ENCODE results near the gene DNAJC13. TPM values are rescaled to one million over a fixed set of nuclear protein-coding genes. Genes with fewer than 3 reads are reported as not detected.

DNAJC13 gene
- total and polyA plus RNA-seq, 9 donors = 10.3 to 39.9 (median 30.1) TPM

DNA sequence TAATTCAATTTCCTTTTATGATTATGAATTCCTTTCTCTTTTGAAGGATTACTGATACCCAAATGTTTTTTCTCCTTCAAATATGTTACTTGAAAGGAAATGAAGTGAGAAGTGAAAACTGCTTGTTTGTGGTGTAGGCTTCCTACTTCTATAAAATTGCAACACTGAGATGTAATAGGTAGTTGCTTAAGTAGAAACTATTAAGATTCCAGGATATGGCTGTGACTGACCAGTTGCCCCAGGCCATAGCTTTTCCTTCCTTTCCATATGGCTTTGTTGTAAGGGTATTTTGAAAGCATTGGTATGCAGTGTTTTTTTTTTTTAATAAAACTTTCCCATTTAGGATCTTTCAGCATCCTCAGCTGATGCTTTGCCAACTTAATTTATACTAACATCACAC, 28.5 kb downstream of the DNAJC13 start:
- intact Hi-C loops (cut with DNase I) = no loop called here
- Histone ChIP-seq H3K27ac (no peak overlapping the region), H3K4me3 (no peak overlapping the region), H3K9me3 (no peaks in the 10 kb centered on the region), H3K27me3 (no peaks in the 10 kb centered on the region), H3K4me1 (ENCODE audit: insufficient read depth) (peaks cover 1% of the 10 kb centered on the region), H3K36me3 (no peaks in the 10 kb centered on the region)
- no peak for DNase-seq
- TF ChIP-seq, protein P1, sequence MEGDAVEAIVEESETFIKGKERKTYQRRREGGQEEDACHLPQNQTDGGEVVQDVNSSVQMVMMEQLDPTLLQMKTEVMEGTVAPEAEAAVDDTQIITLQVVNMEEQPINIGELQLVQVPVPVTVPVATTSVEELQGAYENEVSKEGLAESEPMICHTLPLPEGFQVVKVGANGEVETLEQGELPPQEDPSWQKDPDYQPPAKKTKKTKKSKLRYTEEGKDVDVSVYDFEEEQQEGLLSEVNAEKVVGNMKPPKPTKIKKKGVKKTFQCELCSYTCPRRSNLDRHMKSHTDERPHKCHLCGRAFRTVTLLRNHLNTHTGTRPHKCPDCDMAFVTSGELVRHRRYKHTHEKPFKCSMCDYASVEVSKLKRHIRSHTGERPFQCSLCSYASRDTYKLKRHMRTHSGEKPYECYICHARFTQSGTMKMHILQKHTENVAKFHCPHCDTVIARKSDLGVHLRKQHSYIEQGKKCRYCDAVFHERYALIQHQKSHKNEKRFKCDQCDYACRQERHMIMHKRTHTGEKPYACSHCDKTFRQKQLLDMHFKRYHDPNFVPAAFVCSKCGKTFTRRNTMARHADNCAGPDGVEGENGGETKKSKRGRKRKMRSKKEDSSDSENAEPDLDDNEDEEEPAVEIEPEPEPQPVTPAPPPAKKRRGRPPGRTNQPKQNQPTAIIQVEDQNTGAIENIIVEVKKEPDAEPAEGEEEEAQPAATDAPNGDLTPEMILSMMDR (IDR thresholded peaks at IDR 0.05) = no peak
- no peak for TF ChIP-seq EP300 (IDR thresholded peaks at IDR 0.05)
- no peak for TF ChIP-seq POLR2A (IDR thresholded peaks at IDR 0.05)

- TF ChIP-seq EP300 (IDR thresholded peaks at IDR 0.05) (no peak), POLR2A (IDR thresholded peaks at IDR 0.05) (no peak)
- TF ChIP-seq, protein P1 (IDR thresholded peaks at IDR 0.05) = no peak
- intact Hi-C loops (cut with DNase I) = no loop called here
- H3K4me1 ChIP-seq (ENCODE audit: insufficient read depth) = peaks cover 1% of the 10 kb centered on the region
Measured at GRCh38 chr3:132448216-132448961, 31.1 kb downstream of the DNAJC13 start.

GRCh38 chr3:132456136-132456535, 38.8 kb downstream of the DNAJC13 start:
- no peak for DNase-seq
- Histone ChIP-seq H3K27ac (no peak overlapping the region), H3K36me3 (no peaks in the 10 kb centered on the region), H3K4me1 (ENCODE audit: insufficient read depth) (no peaks in the 10 kb centered on the region), H3K27me3 (no peaks in the 10 kb centered on the region), H3K4me3 (no peak overlapping the region), H3K9me3 (no peaks in the 10 kb centered on the region)
- 97 to 99% (median 98%) methylated on average over 3 of the region's 3 CpGs for WGBS, 3 donors
- intact Hi-C loops (cut with DNase I) = no loop called here
- TF ChIP-seq POLR2A (IDR thresholded peaks at IDR 0.05) (no peak), EP300 (IDR thresholded peaks at IDR 0.05) (no peak)
- TF ChIP-seq, protein P1 (IDR thresholded peaks at IDR 0.05) = no peak

More at GRCh38 chr3:132448216-132448961, 31.1 kb downstream of the DNAJC13 start:
- Histone ChIP-seq H3K36me3 (no peaks in the 10 kb centered on the region), H3K4me3 (no peak overlapping the region), H3K9me3 (no peaks in the 10 kb centered on the region), H3K27me3 (no peaks in the 10 kb centered on the region), H3K27ac (no peak overlapping the region)
- peak; percentile 61 to 80 (median 64) for DNase-seq
- WGBS, 3 donors = 4 to 8% (median 7%) methylated on average over 6 of the region's 6 CpGs

DNA sequence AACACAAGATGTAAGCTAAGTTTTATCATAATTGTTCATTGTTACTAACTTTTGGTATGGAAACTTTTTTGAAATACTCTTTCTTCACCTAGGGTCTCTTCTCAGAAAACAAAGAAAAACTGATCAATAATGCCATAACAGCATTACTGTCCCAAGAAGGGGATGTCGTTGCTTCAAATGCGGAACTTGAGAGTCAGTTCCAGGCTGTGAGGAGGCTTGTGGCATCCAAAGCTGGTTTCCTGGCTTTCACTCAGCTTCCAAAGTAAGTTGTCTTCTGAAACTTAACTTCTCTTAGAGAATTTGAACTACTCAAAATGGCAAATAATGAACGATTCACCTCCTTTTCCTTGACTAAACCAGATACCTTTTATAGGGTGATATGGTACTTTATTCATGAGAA, 39.3 kb downstream of the DNAJC13 start:
- Histone ChIP-seq H3K27me3 (no peaks in the 10 kb centered on the region), H3K27ac (no peak overlapping the region), H3K9me3 (no peaks in the 10 kb centered on the region), H3K4me3 (no peak overlapping the region), H3K4me1 (ENCODE audit: insufficient read depth) (no peaks in the 10 kb centered on the region), H3K36me3 (no peaks in the 10 kb centered on the region)
- TF ChIP-seq, protein P1 (IDR thresholded peaks at IDR 0.05) = no peak
- no peak for TF ChIP-seq POLR2A (IDR thresholded peaks at IDR 0.05)
- no peak for TF ChIP-seq EP300 (IDR thresholded peaks at IDR 0.05)
- no peak for DNase-seq
- intact Hi-C loops (cut with DNase I) = no loop called here
- 92 to 95% (median 94%) methylated on average over 3 of the region's 3 CpGs for WGBS, 3 donors
